Stimulated activated CD8-positive, alpha-beta memory T cell treated with anti-CD3 and anti-CD28 coated beads, Interleukin-4, amount 100 ng/mL, for 4 hours (primary cell): ENCODE data around the gene AKAP1.

Experiments
- DNase-seq, 2 donors: peaks; one replicate each; pipeline ENCODE4 v3.0.0-alpha.2; 2020; ENCODE audit warnings: low read depth in 2 of 2, low spot score in 1 of 2

AKAP1 gene, protein sequence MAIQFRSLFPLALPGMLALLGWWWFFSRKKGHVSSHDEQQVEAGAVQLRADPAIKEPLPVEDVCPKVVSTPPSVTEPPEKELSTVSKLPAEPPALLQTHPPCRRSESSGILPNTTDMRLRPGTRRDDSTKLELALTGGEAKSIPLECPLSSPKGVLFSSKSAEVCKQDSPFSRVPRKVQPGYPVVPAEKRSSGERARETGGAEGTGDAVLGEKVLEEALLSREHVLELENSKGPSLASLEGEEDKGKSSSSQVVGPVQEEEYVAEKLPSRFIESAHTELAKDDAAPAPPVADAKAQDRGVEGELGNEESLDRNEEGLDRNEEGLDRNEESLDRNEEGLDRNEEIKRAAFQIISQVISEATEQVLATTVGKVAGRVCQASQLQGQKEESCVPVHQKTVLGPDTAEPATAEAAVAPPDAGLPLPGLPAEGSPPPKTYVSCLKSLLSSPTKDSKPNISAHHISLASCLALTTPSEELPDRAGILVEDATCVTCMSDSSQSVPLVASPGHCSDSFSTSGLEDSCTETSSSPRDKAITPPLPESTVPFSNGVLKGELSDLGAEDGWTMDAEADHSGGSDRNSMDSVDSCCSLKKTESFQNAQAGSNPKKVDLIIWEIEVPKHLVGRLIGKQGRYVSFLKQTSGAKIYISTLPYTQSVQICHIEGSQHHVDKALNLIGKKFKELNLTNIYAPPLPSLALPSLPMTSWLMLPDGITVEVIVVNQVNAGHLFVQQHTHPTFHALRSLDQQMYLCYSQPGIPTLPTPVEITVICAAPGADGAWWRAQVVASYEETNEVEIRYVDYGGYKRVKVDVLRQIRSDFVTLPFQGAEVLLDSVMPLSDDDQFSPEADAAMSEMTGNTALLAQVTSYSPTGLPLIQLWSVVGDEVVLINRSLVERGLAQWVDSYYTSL

DNA sequence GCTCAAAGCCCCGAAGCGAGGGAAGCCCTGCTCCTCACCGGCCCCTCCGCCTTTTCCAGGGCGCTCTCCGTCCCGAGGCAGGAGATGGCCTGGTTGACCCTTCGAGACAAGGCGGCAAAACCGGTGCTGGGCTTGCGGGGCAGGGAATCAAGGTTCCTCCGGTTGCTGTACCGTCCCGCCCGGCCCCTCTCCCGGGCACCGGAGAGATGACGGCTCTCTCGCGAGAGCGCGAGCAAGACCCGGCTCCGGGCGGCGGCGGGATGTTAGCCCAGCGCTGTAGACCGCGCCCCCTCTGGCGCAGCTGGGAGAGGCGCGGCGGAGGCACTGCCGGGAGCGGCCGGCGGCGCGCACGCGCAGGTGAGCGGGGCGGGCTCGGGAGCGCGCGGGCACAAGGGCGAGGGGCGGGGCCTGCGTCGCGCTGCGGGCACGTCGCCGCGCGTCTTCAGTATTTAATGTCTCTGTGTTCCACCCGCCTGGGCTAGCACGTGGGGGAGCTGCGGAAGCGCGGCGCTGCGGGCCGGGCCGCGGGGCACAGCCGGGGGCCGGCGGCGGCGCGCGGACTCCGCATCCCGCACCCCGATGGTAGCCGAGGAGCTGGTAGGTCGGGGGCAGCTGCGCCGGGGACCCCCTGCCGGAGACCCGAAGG, at the start of gene AKAP1:
Gene AKAP1, plus strand, starts transcription at position 445 of the 646 bp plus-strand sequence. CDS start 20,219 bp downstream, outside the sequence.
- DNase-seq = peak; percentile 75 to 84

DNA sequence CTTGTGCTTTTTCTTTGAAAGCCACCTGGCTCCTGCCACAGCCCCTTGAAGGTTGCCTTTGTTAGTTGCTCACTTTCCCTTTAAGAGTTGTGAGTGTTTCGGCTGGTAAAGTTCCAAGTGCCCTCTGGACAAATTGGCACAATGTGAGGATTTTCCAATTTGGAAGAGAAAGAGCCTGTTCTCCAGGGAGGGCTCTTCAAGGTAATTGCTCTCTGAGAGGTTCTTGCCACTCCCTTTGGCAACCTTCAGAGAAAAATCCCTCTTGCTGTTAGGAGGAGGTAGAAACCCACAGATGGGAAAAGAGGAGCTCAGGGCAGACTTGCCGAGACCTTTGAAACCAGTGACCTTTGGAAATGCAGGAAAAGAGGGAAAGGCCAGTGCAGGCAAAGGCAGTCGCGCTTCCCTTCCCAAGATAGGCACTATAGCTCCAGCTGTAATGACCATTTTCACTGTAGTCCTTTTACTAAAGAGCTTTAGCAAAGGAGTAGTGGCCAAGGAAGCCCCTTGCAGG, 49.0 kb upstream of the AKAP1 start:
- DNase-seq = no peak

DNA sequence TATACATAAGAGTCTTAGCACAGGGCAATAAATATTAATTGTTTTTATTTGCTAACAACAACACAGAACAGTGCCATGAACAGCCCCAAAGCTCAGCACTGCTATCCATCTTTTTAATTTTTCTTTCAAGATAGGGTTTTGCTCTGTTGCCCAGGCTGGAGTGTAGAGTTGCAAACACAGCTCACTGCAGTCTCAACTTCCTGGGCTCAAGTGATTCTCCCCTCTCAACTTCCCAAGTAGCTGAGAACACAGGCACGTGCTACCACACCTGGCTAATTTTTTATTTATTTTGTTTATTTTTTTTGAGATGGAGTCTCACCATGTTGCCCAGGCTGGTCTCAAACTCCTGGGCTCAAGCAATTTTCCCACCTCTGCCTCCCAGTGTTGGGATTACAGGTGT, 47.6 kb upstream of the AKAP1 start:
- DNase-seq = no peak

DNA sequence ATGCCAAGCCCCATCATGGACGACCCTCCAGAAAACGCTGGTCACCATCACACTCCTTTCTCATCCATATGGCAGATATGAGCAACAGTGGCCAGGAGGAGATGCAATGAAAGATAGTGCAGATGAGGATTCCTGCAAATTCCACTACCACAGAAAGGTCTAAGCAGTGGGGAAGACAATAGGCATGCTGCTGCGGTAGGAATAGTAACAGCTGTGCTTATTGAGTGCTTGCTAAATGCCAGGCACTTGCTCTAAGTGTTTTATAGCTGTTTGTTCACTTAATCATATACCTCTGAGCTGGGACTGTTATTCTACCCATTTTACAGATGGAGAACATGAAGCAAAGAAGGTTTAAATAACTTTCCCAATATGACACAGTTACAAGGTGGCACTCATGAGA, 46.6 kb upstream of the AKAP1 start:
- DNase-seq = no peak

DNA sequence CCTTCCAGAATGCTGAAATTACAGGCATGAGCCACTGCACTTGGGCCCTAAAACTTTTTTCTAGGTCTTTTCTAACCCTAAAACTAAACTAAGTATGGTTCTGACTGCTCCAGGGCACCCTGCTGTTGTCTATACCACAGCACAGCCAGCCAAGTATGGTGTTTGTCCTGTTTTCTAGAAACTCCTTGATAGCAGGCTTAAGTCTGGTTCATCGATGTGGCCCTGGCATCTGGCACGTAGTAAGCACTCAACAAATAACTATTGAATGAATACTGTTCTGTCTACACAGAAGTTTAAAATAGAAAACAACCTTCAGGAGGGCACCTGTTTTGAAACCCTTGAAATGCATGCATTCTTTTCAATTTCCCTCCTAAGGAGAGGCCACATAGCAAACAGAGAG, 44.5 kb upstream of the AKAP1 start:
- no peak for DNase-seq

DNA sequence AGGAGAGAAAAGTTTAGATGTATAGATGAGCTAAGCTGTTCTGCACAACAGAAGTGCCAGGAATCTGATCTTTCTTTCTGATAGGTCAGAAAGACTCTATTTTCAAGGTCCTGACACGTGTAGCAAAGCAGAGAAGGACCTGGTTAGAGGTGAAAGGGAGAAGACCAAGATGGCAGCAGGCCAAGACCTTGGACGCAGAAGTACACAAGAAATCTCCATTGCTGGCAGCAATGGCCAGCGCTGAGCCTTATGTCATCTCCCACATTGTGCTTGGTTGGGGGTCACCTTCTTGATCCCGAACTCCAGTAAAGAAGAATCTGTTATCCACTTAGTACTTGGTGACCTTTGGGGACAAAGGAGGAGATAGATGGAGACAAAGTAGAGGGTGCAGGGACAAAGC, 41.8 kb upstream of the AKAP1 start:
- DNase-seq = no peak

DNA sequence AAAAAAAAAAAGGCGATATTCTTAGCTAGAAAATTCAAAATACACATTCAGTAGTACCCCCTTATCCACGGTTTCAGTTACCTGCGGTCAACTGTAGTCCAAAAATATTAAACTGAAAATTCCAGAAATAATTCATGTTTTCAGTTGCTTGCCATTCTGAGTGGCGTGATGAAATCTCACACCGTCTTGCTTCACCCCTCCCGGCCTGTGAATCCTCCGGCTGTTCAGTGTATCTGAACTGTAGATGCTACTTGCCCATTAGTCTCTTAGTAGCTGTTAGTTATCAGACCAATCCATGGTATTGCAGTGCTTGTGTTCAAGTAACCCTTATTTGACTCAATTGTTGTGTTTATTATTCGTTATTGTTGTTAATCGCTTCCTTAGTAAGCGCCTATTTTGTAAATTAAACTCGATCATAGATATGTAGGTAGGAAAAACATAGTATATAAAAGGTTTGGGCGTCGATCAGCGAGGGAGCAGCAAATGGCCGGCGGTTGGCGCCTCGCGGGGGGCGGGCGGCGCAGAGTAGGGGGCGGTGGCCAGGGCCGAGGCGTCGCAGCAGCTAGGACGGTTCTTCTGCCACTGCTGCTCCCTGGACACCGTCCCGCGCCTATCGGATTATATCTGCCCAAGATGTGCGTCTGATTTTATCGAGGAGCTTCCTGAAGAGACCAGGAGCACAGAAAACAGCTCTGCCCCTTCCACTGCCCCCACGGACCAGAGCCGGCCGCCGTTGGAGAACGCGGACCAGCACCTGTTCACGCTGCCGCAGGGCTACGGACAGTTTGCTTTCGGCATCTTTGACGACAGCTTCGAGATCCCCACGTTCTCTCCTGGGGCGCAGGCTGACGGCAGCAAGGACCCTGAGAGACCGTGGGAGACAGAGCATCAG, 39.8 kb upstream of the AKAP1 start:
- no peak for DNase-seq

DNA sequence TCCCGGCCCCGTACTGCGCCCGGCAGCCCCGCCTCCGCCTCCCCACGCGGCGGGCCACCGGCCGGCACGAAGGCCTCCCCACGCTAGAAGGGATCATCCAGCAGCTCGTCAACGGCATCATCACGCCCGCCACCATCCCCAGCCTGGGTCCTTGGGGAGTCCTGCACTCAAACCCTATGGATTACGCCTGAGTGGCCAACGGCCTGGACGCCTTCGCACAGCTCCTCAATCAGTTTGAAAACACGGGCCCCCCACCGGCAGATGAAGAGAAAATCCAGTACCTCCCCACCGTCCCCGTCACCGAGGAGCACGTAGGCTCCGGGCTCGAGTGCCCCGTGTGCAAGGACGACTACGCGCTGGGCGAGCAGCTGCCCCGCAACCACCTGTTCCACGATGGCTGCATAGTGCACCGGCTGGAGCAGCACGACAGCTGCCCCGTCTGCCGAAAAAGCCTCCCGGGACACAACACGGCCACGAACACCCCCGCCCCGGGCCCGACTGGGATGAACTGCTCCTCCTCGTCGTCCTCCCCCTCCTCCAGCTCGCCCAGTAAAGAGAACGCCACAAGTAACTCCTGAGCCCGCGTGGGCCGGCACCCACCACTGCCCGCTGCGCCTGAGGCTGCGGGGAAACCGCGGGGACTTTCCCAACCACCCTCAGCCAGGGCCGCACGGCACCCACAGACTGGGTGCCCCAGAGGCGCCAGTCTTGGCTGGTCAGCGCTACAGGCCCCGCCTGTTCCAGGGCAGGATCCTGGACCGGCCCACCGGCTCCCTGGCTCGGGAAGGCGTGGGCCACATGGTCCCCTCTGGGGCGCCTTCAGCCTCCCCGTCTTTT, 39.0 kb upstream of the AKAP1 start:
- peak in 1 of 2 donors; percentile 21 for DNase-seq

DNA sequence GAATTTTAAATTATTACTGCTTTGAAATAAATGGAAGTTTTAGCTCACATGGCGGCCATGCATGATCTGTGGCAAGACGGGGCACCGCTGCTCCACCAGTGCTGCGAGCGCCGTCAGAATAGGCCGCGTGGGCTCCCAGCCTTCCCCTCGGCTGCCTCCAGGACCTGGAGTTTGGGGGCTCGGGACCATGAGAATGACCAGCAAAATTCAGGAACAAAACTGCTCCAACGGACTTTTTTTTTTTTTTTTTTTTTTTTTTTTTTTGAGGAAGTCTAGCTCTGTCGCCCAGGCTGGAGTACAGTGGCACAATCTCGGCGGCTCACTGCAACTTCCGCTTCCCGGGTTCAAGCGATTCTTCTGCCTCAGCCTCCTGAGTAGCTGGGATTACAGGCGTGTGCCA, 38.3 kb upstream of the AKAP1 start:
- no peak for DNase-seq

DNA sequence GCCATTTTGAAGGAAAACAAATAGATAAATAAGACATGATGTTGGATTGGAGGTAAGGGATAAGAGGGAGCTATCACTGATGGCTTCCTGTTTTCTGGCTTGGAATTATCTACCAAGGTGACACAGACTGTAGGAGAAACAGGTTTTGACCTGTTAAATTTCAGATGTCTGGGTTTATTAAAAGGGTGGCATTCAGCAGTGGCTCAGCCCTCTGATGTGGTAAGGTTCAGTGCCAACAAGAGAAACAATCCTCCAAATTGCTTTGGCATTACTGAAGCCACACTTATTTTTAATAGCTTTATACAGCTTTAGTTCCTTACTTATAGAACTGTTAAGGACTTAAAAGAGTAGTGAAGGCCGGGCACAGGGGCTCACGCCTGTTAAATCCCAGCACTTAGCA, 37.0 kb upstream of the AKAP1 start:
- no peak for DNase-seq

DNA sequence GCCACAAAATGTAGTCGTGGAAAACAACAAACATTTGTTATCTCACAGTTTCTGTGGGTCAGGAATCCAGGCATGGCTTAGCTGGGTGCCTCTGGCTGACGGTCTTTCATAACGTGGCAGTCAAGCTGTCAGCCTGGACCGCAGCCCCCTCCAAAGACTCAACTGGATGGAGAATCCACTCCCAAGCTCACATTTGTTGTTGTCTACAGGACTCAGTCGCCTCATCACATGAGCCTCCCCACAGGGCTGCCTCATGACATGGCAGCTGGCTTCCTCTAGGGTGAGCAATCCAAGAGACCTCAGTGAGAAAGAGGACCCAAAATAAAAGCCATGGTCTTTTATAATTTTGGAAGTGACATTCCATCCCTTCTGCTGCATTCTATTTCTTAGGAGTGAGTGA, 34.7 kb upstream of the AKAP1 start:
- no peak for DNase-seq

DNA sequence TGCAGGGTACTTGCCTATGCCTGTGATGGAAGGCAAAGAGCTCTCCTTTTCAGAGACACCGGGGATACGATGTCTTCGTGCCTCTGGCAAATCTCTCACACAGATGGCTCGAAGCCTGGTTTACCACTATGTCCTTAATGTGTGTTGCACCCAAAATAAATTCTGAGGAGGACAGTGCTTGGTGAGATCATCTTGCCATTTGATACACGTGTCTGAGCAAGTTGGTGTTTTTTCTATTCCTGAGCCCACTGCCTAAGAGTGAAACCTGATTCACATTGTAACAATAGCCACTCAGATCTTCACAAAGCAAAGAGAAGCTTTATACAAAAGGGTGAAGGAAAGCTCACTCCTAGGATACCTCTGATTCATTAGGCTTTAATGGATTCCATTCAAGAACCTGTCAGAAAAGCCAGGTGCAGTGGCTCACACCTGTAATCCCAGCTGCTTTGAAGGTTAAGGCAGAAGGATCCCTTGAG, 33.1 kb upstream of the AKAP1 start:
- no peak for DNase-seq

DNA sequence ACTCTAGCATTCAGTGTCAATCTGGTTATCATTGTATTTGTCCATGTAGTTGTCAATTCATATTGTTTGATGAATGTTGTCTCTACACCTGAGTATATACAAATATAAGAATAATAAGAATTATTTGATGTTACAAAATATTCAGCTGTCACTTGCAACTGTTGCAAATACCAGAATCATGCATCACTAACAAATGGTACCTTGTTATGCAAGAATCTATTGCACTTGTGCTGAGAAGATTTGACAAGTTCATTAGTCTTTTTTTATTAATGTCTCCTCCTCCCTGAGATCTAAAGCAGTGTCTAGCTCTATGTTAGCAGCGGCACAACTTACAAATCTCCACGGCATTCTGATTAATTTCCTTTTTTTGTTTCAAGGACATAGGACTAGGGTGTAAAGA, 22.2 kb upstream of the AKAP1 start:
- no peak for DNase-seq

DNA sequence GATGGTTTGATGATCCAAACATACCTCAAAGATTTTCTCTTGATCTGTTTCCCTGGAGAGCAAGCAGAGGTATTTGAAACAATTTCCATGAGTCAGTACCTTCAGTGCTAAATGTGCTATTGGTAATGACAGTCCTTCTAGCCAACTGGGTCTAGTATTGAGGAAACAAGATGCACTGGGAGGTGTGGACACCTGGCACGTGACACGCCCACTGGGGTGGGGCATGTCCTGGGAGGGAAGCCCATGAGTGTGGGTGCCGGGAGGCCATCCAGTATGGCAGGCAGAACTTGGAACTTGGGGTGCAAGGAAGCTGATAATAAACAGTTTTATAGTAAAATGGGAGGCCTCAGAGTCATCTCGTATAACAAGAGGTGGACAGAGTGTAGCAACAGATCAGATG, 17.9 kb upstream of the AKAP1 start:
- DNase-seq = no peak

DNA sequence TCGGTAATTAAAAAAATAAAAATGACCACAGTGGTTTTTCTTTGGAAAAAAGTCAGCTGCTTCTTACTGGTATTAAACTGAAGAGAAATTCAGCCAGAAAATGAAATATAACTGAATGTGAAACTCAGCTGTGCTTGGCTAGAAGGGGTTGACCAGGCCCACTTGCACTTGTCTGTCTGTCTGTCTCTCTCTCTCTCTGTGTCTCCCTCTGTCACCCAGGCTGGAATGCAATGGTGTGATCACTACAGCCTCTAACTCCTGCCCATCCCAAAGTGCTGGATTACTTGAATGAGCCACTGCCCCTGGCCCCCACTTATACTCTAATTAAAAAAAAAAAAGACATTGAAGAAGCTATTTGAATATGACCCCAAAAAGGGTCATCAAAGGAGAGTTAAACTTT, 17.3 kb upstream of the AKAP1 start:
- no peak for DNase-seq

DNA sequence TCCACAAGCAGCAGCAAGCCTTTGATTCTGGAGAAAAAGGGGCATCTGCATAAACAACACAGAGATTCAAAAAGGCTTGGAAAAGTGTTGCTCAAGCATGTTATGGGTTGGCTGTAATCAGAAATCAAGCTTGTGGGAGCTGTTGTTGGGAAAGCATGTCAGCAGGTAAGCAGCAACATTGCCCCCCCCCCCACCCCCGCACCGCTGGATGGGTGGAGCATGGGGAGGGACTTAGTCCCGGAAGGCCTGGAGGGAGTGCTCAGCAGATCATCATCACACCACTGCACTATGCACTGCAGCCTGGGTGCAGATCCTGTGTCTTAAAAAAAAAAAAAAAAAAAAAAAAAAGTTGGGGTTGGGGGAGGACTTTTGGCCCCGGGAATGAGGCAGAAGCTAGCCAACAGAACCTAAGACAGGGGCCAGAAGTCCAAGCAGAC, 16.8 kb upstream of the AKAP1 start:
- DNase-seq = no peak

DNA sequence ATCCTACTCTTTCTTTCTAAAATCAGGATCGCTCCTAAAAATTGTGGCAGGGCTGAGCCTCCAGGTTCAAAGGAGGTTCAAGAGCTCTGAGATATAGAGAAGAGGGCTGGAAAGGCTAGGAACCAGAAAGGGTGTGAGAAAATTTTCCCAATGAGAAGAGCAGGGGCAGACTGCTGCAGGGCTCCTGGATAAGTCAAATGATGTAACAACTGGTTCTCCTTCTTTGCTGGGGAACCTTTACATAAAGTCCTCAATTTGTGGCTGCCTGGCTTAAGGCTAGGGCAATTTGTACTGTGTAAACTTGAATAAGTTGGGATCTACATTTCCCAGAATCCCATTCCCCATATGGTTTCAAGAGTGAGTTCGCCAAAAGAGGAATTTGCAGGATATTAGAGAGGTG, 16.3 kb upstream of the AKAP1 start:
- DNase-seq = no peak

DNA sequence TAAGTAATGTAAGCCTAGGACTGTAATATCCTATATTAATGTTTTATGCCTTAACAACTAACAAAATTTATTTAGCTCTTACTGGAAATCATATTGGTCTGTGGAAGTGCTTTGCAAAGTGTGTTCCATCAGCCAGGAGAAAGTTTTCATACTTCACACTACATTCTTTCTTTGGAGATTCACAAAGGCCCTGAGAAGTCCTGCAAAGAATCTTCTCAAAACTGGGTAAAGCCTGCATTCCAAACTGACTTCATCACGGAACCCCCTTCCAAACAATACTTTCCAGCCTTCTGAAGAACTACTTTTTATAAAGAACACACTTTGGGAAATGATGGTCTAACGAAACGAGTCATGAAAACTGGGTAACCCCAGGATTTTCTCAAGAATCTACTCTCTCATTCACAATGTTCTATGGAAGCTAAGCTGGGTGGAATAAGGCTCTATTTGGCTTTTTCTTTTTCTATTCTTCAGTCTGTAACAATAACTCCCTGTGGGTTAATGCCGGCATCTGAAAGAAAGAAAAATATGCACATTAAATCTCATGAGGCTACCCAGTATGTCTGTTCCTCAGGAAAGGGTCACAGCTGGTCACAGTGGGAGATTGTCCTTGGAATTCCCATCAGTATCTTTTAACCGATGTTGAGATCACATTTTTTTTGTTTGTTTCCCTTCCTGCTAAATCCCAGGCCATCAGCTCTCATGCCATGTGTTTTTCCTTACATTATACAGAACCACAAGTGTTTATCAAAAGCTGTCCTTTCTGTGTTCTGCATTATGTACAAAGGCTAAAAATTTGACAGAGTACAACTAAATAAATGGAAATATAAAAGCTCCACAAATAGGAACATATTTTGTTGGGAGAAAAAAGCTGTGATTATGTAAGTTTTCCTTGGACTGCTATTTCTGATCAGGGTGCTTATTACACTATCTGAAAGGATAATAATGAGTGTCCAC, 12.8 kb upstream of the AKAP1 start:
- no peak for DNase-seq
